ENCODE data around the gene SASH1. TPM values are rescaled to one million over a fixed set of nuclear protein-coding genes. Genes with fewer than 3 reads are reported as not detected.
A peak's percentile ranks its signal among the peaks of the same experiment; 100 is the strongest.

The SASH1 gene
- total RNA-seq, 1 experiment from 2014 or later, result 39.1 TPM

DNA sequence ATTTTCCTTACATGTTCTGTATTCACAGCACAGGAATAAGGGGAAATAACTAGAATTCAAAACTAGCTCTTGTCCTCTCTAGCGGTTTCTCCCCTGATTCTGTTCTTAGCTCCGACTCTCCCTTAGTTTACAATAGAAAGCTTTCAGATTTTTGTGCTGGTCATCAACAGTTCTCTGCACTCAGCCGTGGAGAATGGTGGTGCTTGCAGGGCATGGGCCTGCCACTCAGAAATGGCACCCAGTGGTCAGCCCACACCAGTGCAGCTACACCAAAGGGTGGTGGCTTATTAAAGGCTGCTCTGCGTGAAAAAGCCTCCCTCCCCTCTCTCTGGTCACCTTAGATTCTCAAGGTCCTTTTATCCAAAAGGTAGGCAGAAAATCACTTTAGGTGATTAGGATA is 123.5 kb downstream of the SASH1 start:
- peaks cover 3% of the 10 kb centered on the region; the same call in 1 of the 2 replicates for H3K36me3 ChIP-seq
- no peak for DNase-seq
- no peaks in the 10 kb centered on the region for H3K27me3 ChIP-seq
- no peaks in the 10 kb centered on the region for H3K9me3 ChIP-seq
- no peak overlapping the region for H3K4me3 ChIP-seq

GRCh38 chr6:148467926-148468325 is 125.3 kb downstream of the SASH1 start:
- no peaks in the 10 kb centered on the region for H3K9me3 ChIP-seq
- H3K27me3 ChIP-seq, result no peaks in the 10 kb centered on the region
- no peak overlapping the region for H3K4me3 ChIP-seq
- no peak for DNase-seq
- H3K36me3 ChIP-seq, result peaks cover 3% of the 10 kb centered on the region; the same call in 1 of the 2 replicates

DNA sequence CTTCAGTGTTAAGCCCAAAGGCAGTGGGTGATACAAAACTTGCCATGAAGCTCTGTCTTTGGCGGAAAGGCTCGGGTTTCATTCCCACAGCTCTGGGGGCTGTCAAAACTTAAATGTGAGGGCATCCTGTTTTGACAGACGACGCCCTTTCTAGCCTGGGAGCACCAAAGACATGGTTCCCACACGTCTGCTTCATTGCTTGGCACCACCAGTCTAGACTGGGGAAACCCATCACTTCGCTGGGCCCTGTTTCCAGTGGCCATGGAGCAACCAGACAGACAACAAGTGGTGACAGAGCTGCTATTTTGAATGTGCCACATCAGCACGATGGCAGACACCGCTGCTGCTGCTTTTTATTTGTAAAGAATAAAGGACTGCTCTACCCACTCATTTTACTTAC is 127.5 kb downstream of the SASH1 start:
- Histone ChIP-seq H3K9me3 (no peaks in the 10 kb centered on the region), H3K4me3 (no peak overlapping the region), H3K27me3 (no peaks in the 10 kb centered on the region), H3K36me3 (peaks cover 16% of the 10 kb centered on the region)
- DNase-seq, result no peak

DNA sequence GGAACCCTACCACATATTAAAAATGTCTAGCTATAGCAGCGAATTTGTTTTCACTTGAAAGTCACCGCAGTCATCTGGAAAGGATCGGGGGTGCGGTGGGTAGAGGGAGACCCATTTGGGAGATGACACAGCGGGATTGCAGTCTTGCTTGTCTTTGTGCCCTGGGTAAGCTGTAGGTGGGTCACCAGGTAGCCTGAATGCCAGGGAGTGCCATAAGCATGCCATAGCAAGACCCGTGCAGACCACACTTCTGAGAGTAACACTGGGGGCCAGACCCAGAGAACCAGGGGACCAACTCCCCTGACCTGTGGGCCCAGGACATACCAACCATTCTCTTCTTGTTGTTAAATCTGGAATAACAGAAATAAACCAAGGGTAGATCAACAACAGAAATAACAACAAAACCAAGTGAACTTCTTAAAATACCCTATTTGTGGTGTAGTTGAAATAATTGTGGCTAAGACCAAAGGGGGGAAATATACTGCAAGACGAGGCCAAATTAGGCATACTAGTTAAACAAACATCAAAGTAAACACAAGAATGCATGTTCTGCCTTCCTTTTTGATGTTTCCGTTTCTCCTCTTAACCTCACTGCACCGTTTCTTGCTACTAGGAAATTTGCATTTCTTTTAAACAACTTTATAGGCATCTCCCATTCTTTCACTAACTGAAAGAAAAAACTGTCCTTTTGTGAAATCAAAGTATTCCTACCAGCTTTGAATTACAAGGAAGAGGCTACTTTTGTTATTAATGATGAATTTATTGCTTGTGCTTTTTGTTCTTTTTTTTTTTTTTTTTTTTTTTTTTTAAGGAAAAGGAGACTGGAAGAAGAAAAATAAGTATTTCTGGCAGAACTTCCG is 128.2 kb downstream of the SASH1 start:
- peaks cover 23% of the 10 kb centered on the region for H3K36me3 ChIP-seq
- H3K27me3 ChIP-seq, result no peaks in the 10 kb centered on the region
- no peak for DNase-seq
- no peak overlapping the region for H3K4me3 ChIP-seq
- H3K9me3 ChIP-seq, result no peaks in the 10 kb centered on the region

GRCh38 chr6:148471624-148472159 is 129.1 kb downstream of the SASH1 start:
- DNase-seq, result no peak
- peaks cover 30% of the 10 kb centered on the region for H3K36me3 ChIP-seq
- no peak overlapping the region for H3K4me3 ChIP-seq
- H3K9me3 ChIP-seq, result no peaks in the 10 kb centered on the region
- H3K27me3 ChIP-seq, result no peaks in the 10 kb centered on the region

GRCh38 chr6:148472171-148473105 is 129.8 kb downstream of the SASH1 start:
- DNase-seq, result no peak
- peaks cover 35% of the 10 kb centered on the region for H3K36me3 ChIP-seq
- no peaks in the 10 kb centered on the region for H3K27me3 ChIP-seq

DNA sequence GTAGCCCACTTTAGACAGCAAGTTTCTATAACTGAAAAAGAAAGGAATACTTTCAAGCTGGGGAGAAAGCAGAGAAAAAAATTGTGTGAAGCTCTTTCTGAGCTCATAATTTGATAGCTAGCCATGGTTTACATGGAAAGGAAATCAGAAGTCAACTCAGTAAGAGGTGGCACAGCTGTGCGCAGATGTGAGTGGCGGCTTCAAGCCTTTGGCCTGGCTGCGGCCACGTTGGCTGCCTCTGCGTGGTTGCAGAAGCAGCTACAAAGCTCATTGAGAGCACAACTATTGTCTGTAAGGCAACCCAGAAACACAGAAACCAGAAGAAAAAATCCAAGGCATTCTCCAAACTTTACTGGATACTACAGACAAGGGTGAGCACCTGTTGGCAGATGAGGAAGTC is 136.9 kb downstream of the SASH1 start:
- no peak for DNase-seq
- H3K27me3 ChIP-seq, result no peaks in the 10 kb centered on the region
- H3K36me3 ChIP-seq, result peaks cover 33% of the 10 kb centered on the region
- no peak overlapping the region for H3K4me3 ChIP-seq
- no peaks in the 10 kb centered on the region for H3K9me3 ChIP-seq

More at GRCh38 chr6:148472171-148473105, 129.8 kb downstream of the SASH1 start:
- H3K9me3 ChIP-seq, result no peaks in the 10 kb centered on the region
- no peak overlapping the region for H3K4me3 ChIP-seq

DNA sequence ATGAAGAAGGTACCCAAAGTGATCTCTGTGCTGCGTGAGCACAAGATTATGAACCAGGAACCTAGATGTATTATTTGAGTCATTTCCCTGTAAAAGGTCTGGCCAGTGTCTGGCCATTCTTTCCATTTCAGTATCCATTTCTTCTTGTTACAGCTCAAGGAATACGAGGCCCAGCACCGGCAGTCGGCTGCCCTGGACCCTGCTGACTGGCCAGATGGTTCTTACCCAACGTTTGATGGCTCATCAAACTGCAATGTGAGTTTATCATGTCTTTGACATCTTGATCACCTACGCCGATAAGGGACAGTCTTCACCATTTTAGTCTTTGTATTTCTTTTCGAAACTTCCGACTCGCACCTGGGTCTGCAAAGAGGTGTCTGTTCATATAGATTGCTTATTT is 144.8 kb downstream of the SASH1 start:
- peaks cover 11% of the 10 kb centered on the region; the same call in 1 of the 2 replicates for H3K36me3 ChIP-seq
- H3K4me3 ChIP-seq, result no peak overlapping the region
- no peak for DNase-seq
- H3K27me3 ChIP-seq, result no peaks in the 10 kb centered on the region
- no peaks in the 10 kb centered on the region for H3K9me3 ChIP-seq

- peaks cover 6% of the 10 kb centered on the region; the same call in 1 of the 2 replicates for H3K36me3 ChIP-seq
- DNase-seq, result no peak
- H3K27me3 ChIP-seq, result no peaks in the 10 kb centered on the region
- H3K9me3 ChIP-seq, result no peaks in the 10 kb centered on the region
- no peak overlapping the region for H3K4me3 ChIP-seq
Measured at GRCh38 chr6:148491638-148492251, 149.1 kb downstream of the SASH1 start.

DNA sequence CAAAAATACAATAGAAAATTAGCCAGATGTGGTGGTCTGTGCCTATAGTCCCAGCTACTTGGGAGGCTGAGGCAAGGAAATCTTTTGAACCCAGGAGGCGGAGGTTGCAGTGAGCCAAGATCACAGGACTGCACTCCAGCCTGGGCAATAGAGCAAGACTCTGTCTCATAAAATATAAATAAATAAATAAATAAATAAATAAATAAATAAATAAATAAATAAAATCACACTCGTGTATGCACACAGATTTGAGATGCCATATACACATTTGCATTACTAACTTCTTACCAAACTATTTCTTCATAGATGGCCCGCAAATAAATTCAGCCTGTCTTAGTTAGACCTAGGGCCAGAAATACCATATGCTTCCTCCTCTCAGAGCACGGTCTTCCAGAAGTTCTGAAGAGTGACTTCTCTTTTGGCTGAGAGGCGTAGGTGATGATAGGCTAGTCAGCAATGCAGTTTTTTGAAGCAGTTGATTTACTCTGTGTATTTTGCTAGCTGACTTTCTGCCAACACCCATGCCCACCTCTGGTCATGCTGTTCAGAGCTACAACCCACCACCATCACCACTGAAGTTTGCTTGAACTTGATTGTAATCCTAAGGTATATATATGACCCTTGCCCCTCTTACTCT is 150.1 kb downstream of the SASH1 start:
- Histone ChIP-seq H3K27me3 (no peaks in the 10 kb centered on the region), H3K36me3 (peaks cover 6% of the 10 kb centered on the region; the same call in 1 of the 2 replicates), H3K4me3 (no peak overlapping the region), H3K9me3 (no peaks in the 10 kb centered on the region)
- DNase-seq, result no peak

- Histone ChIP-seq H3K36me3 (no peaks in the 10 kb centered on the region; the same call in 1 of the 2 replicates), H3K9me3 (no peaks in the 10 kb centered on the region)
- DNase-seq, result no peak
Measured at GRCh38 chr6:148493424-148493823, 150.8 kb downstream of the SASH1 start.

DNA sequence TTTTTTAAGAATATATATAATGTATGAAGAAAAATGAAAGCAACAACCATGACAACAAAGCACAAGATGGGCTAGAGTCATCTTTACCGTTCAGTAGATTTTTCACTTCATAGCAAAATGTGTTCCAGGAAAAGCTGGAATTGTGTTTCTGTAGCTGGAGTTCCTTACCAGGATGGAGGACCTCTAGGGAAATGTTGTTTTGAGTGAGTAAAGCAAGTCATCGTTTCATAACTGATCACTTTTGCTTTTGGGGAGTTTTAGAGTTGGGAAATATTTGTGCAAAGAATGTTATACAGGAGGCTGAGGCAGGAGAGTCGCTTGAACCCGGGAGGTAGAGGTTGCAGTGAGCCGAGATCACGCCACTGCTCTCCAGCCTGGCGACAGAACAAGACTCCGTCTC is 151.6 kb downstream of the SASH1 start:
- Histone ChIP-seq H3K4me3 (no peak overlapping the region), H3K27me3 (no peaks in the 10 kb centered on the region), H3K9me3 (no peaks in the 10 kb centered on the region), H3K36me3 (no peaks in the 10 kb centered on the region; the same call in 1 of the 2 replicates)
- DNase-seq, result no peak

More at GRCh38 chr6:148493424-148493823, 150.8 kb downstream of the SASH1 start:
- Histone ChIP-seq H3K27me3 (no peaks in the 10 kb centered on the region), H3K4me3 (no peak overlapping the region)

GRCh38 chr6:148495029-148495428 is 152.4 kb downstream of the SASH1 start:
- no peaks in the 10 kb centered on the region for H3K27me3 ChIP-seq
- H3K36me3 ChIP-seq, result no peaks in the 10 kb centered on the region; the same call in 1 of the 2 replicates
- DNase-seq, result no peak
- no peak overlapping the region for H3K4me3 ChIP-seq
- no peaks in the 10 kb centered on the region for H3K9me3 ChIP-seq

GRCh38 chr6:148497257-148497656 is 154.6 kb downstream of the SASH1 start:
- H3K4me3 ChIP-seq, result no peak overlapping the region
- no peaks in the 10 kb centered on the region for H3K9me3 ChIP-seq
- DNase-seq, result peak; percentile 55
- no peaks in the 10 kb centered on the region for H3K27me3 ChIP-seq
- no peaks in the 10 kb centered on the region; the same call in 1 of the 2 replicates for H3K36me3 ChIP-seq

DNA sequence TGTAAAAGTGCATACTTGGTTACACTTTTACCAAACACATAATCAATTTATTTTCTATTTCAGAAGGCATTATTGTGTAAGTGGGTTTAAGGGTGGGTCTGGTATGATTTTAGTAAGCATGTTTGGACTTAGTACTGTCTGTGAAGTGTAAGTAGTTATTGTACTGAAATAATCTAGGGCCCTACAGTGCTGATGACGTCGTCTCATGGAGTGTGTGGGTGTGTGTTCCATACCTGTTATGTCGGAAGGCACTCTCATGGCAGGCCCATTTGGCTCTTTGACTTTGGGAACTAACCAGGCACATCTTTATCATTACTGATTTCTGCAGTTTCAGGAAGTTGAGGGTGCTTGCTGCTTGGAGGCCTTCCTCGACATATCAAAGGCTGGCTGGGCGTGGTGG is 155.1 kb downstream of the SASH1 start:
- no peaks in the 10 kb centered on the region; the same call in 1 of the 2 replicates for H3K36me3 ChIP-seq
- no peaks in the 10 kb centered on the region for H3K27me3 ChIP-seq
- no peak for DNase-seq
- no peak overlapping the region for H3K4me3 ChIP-seq
- no peaks in the 10 kb centered on the region for H3K9me3 ChIP-seq

DNA sequence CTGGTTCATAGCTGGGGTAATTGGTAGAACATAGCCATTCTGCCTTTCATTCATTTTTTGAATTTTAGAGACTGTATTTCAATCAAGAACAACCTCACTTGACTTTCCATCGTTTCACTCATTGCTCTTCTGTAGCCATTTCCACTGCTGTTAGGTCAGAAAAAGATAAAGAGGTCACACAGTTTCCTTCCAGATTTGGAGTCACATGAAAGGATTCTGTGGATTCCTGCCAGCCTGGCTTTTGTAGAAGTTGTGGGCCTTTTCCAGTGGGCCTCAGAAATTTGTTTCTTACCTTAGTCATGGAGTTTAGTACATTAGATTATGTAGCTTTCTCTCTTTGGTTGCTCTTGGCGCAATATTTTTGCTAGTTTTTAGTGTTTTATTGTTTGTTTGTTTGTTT is 157.8 kb downstream of the SASH1 start:
- Histone ChIP-seq H3K36me3 (peaks cover 2% of the 10 kb centered on the region; the same call in 1 of the 2 replicates), H3K9me3 (no peaks in the 10 kb centered on the region), H3K4me3 (no peak overlapping the region), H3K27me3 (no peaks in the 10 kb centered on the region)
- DNase-seq, result no peak
